Measurements from ENCODE around the gene HOXD12.

HOXD12 gene

DNA sequence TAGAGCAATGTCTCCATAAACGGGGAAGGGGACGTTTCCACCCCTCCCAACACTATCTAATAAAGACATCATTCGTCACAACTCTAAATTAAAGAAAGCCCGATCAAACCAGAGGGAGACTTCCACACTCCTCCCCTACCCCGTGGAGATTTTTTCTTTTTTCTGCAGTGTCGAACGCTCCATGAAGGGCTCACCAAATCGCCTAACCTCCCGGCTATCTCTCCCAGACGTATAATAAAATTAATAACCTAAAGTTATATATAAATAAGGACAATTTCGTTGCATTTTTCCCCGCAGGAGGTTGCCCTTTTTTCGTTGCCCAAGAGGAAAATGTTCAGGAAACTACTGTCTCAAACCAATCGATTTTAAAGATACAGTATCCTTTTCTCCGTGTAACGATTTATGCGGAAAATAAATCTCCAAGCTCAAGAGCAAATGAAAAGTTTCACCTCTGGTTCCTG lies 18.2 kb upstream of the HOXD12 start:
- DNase-seq, result no peak

GRCh38 chr2:176081837-176082524 lies 17.6 kb upstream of the HOXD12 start:
- no peak for DNase-seq

GRCh38 chr2:176082525-176082823 lies 17.1 kb upstream of the HOXD12 start:
- no peak for DNase-seq

DNA sequence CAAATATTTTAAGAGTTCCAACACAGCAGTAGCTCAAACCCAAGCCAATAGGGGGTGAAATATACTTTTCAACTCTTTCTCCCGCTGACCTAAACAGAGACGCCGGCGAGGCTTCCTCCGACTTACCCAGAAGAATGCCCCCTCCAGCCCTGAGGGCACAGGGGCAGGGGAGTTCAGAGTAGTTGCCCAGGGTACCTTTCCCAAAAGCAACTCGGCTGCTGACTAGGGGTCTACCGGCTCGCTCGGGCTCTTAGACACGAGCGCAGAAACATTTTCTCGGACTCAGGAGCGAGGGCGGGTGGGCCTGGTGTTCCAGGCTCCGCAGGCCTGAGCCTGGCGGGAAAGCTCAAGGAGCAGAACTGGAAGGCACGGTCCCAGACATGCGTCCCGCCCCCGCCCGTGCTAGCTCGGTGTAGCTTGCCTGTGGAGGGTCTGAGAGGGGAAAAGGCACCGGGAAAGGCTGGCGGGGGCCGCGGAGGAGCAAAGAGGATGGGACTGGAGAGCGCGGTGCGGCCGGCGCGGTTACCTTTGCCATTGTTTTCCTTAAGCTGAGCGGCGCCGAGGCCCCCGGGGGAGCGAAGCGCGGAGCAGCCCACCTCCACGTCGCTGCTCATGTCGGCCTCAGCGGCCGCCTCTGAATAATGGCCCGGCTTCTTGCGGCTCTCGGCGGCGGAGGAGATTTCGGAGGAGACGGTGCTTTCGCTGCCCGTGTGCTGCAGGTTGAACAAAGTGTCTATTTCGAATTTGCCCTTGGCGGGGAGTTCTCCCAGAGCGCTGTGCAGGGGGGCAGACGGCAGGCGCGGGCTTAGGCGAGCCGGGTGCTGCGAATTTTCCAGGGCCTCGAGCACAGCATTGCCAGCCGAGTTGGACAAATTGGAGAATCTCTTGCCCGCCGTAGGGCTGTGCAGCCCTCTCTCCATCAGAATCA lies 16.5 kb upstream of the HOXD12 start:
- no peak for DNase-seq

DNA sequence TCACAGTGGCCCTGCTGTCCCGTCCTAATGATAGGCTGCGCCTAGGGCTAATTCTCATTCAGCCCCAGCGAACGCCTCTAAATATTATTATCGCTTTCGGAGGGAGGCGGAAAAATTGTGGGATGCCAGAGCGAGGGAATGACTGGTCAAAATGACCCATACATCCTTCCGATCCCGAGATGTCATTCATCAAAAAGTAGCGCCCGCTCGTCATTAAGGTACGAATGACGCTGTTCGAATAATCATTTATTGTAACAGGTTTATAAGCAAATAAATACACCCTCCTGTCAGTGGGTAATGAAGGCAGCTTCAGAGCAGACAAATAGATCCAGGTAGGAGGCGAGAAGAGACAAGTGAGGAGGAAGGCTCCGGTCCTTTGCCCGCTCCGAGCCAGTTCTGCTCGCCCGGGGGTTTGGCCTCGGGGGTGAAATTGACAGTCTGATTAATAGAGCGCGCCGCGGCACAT lies 15.8 kb upstream of the HOXD12 start, which contains the start of gene EVX2:
TSS of gene EVX2 (minus strand) at position 167 of the 466 bp plus-strand sequence. CDS start 186 bp downstream, outside the sequence.
- DNase-seq, result no peak

DNA sequence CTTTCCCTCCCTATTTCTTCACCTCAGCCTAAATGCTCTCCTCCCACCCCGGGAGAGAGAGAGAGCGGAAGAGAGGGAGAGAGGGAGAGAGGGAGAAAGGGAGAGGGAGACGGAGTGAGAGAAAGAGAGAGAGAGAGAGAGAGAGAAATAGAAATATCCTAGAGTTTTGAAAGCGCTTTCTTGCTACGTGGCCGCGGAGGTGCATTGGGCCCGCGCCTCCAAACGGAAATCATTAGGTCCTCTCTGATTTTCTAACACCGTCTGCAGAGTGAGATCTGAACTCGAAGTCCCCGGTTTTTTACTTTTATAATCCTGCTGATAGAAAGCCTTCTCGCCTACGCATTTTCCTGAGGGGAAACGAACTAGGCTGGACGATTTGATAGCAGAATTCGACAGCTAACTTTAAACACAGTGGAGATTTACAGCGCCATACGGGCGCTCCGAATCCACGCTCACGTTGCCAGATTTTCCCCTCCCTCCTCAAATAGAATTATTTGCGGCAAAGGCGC lies 14.9 kb upstream of the HOXD12 start:
- no peak for DNase-seq

- no peak for DNase-seq
Observed at GRCh38 chr2:176085120-176085788, 14.3 kb upstream of the HOXD12 start.

GRCh38 chr2:176085861-176086771 lies 13.5 kb upstream of the HOXD12 start:
- no peak for DNase-seq

DNA sequence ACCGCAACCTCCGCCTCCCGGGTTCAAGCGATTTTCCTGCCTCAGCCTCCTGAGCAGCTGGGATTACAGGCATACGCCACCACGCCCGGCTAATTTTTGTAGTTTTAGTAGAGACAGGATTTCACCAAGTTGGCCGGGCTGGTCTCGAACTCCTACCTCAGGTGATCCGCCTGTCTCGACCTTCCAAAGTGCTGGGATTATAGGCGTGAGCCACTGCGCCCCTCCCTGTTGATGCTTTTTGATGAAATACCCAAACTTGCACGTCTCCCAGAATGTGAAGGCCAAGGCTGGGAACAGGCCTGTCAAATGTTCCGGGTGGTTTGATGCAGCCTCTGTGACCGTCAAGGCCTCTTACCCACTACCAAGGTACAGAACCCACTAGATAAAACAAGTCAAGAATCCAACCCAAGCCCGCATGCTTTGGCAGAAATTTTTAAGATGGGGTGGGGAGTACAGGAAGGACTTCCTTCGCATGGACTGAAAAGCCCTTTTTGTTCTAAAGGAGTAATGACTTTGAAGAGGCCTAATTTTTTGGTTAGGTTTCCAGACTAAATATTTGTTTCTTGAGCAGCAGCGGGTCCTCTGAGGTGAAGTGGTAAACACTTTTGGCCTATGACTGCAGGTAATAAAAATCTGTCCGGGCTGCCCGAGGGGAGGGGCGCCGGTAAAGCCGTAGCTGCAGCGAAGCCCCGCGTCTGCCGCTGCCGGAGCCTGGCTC lies 12.1 kb upstream of the HOXD12 start:
- no peak for DNase-seq

DNA sequence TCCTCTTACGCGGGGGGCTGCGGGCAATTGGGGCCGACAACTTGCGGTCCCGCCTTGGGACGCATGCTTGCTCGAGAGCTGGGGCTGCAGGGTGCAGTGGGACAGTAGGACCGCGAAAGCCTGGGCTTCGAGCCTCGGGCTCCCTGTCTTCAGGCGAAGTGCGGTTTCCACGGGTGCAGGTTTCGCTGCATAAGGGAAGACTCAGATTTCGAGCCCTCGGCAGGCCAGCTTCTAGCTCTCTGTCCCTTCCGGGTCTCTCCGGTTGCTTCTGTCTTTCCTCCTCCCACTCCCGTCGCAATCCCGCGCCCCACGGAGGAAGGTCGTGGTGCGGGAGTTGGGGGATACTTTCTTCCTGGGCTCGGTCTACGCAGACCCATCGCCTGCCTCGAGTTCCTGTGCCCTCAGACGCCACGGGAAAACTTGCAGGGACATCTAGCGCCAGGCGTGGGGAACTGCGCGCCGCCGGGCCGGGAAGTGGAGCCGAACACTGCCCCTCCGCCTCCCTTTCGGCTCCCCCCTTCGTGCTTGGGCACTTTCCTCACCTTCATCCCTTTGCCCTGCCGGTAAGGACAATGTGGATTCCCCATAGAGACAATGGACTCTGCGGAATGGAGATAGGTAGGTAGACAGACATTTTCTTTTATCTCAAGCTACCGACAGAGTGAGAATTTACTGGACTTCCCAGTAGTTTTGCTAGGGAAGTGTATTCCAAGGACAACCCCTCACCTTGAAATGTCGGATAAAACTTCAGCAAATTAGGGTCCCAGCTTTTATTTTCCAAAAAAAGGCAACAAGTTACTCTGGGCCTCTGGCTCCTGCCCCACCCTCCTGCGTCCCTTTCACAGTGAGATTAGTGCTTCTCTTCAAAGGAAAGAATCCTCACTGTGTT lies 11.3 kb upstream of the HOXD12 start:
- peak; percentile 27 for DNase-seq

GRCh38 chr2:176088937-176089842 lies 10.4 kb upstream of the HOXD12 start:
- no peak for DNase-seq

DNA sequence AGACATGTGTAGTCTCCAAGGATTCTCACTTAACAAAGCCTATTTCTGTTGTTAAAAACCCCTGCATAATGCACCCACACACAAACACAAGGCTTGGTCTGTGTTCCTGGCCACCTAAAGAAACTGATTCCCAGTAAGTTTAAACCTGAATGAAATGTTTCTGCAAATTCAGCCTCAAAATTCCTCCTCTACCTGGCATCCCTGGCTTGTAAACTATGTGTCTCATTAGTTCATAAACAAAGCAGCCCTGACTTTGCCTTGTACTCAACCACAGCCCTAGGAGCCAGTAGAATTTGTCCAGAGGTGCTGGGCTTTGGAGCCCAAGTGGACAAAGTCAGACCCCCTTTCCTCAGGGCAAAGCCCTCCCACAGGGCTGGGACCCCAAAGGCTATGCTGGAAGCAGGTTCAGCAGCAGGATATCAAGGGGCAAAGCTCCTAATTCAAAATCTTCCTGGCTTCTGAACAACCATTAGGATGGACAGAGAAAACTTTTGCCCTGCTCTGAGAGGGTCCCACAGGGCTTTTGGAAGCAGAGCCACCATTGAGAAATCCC lies 9.7 kb upstream of the HOXD12 start:
- no peak for DNase-seq

- DNase-seq, result no peak
Observed at GRCh38 chr2:176090862-176091261, 8.7 kb upstream of the HOXD12 start.

DNA sequence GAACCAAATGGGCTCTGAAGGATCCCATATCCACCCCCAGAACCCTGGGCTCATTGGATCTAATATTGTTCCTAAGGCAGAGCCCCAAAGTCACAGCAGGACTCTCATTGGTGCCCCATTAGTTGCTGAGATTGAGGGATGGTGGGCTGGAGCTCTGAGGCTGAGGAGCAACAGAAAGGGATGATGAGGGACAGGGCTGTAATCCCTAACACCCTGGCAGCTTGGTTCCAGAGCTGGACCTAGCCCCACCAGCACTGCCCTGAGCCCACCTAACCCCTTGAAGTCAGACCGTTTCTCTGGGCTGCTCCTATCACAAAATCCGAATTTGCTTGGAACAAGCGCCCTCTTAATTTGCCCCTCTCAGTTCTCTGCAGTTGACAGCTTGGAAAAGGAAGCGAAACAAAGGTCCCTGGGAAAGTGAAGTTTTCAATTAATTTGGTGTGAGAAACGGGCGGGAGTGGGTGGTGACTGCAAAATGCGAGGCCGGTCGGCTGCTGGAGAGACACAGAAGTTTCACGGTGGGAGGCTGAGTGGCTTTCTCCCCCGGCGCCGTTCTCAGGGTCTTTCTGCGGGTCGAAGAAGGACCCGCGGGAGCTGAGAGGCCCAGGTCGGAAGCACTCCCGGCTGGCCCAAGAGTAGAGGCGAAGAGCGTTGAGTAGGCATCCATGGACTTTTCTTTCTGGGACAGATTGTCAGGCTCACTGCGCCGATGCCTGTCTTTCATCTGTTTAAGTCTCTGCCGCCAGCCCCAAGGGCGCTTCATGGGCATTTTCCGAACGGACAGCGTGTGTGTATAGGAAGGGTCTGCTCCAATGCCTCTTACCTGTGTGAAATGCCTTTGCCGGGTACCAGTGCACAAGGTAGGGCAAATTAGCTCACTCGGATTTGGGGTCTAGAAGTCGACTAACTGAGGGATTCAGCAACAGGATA lies 8.0 kb upstream of the HOXD12 start:
- no peak for DNase-seq

DNA sequence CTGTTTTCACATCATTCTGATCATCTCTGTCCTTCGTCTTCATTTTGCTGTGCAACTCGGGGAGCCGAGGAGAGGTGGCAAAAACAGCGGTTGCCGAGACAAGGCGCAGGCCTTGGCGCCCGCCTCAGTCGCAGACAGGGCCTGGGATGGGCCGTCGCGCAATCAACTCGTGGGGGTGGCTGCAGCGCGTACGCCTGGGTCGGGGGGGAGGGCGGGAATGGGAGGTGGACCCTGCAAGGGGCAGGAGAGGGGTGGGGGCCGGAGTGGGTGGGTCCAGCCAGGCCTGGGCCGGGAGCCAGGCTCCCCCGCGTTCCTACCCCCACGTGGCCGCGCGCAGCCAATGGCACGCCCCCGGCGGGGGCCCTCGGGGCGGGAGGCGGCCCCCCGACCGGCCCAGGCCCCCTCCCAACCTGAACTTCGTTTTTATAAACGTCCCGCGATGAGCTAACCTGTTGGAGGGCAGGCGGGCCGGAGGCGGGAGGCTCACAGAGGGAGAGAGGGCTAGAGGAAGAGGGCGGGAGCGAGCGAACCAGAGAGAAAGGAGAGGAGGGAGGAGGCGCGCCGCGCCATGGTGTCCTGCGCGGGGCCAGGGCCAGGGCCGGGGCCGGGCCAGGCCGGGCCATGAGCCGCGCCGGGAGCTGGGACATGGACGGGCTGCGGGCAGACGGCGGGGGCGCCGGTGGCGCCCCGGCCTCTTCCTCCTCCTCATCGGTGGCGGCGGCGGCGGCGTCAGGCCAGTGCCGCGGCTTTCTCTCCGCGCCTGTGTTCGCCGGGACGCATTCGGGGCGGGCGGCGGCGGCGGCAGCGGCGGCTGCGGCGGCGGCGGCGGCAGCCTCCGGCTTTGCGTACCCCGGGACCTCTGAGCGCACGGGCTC lies 7.1 kb upstream of the HOXD12 start, which contains the start of gene HOXD13:
TSS of gene HOXD13 (plus strand) at position 452 of the 875 bp plus-strand sequence. CDS start at position 622, 170 bp downstream.
- DNase-seq, result no peak

DNA sequence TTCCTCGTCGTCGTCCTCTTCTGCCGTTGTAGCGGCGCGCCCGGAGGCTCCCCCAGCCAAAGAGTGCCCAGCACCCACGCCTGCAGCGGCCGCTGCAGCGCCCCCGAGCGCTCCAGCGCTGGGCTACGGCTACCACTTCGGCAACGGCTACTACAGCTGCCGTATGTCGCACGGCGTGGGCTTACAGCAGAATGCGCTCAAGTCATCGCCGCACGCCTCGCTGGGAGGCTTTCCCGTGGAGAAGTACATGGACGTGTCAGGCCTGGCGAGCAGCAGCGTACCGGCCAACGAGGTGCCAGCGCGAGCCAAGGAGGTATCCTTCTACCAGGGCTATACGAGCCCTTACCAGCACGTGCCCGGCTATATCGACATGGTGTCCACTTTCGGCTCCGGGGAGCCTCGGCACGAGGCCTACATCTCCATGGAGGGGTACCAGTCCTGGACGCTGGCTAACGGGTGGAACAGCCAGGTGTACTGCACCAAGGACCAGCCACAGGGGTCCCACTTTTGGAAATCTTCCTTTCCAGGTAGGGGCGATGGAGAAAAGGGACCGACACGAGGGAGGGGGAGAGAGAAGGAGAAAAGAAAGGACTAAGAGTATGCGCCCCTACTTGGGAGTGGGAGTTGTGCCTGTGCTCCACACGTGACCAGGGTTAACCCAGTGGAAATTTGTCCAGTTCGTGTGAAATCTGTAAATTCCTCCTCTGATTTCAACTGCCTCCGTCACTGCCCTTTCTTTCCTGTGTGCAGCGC lies 6.3 kb upstream of the HOXD12 start:
- no peak for DNase-seq

All from activated CD4-positive, alpha-beta T cell treated with anti-CD3 and anti-CD28 coated beads, Interleukin-2, amount 50 U/mL, for 16 hours (primary cell).